ENCODE results near the gene MZT2A.
"Not testable (repeated sequence)": the region's sequence is repeated elsewhere in the genome, so short reads cannot be mapped to it uniquely, and the experiment has no call there.

Gene MZT2A

GRCh38 chr2:131490616-131491468 lies 1.4 kb downstream of the MZT2A start:
- H3K4me1 Mint-ChIP-seq (ENCODE audit: low read depth) = peaks cover 43% of the 10 kb centered on the region
- peak overlapping the region; percentile 92 for H3K27ac Mint-ChIP-seq
- peaks cover 67% of the 10 kb centered on the region for H3K36me3 Mint-ChIP-seq (ENCODE audit: low read depth)
- H3K4me3 Mint-ChIP-seq = peak overlapping the region; percentile 89
- not testable (repeated sequence) for H3K27me3 Mint-ChIP-seq, H3K9me3 Mint-ChIP-seq
- peak; percentile 57 for DNase-seq

- Mint-ChIP-seq H3K27ac (peak overlapping the region; percentile 76), H3K9me3 (no peaks in the 10 kb centered on the region), H3K4me1 (ENCODE audit: low read depth) (peaks cover 28% of the 10 kb centered on the region), H3K27me3 (no peaks in the 10 kb centered on the region), H3K4me3 (peak overlapping the region; percentile 18), H3K36me3 (ENCODE audit: low read depth) (peaks cover 70% of the 10 kb centered on the region)
- DNase-seq = no peak
These were observed 3.6 kb downstream of the MZT2A start for GRCh38 chr2:131488306-131489205.

GRCh38 chr2:131486201-131486902 lies 5.8 kb downstream of the MZT2A start:
- peak; percentile 14 for DNase-seq
- not testable (repeated sequence) for H3K4me3 Mint-ChIP-seq, H3K9me3 Mint-ChIP-seq, H3K27ac Mint-ChIP-seq, H3K27me3 Mint-ChIP-seq
- peaks cover 26% of the 10 kb centered on the region for H3K4me1 Mint-ChIP-seq (ENCODE audit: low read depth)
- peaks cover 78% of the 10 kb centered on the region for H3K36me3 Mint-ChIP-seq (ENCODE audit: low read depth)

- H3K9me3 Mint-ChIP-seq, H3K27me3 Mint-ChIP-seq, H3K27ac Mint-ChIP-seq, H3K4me3 Mint-ChIP-seq: not testable (repeated sequence)
- H3K36me3 Mint-ChIP-seq (ENCODE audit: low read depth) = peaks cover 64% of the 10 kb centered on the region
- peaks cover 16% of the 10 kb centered on the region for H3K4me1 Mint-ChIP-seq (ENCODE audit: low read depth)
- peak; percentile 15 for DNase-seq
These were observed 7.2 kb downstream of the MZT2A start for GRCh38 chr2:131484906-131485460.

- DNase-seq = peak; percentile 22
- H3K27me3 Mint-ChIP-seq, H3K4me3 Mint-ChIP-seq, H3K9me3 Mint-ChIP-seq, H3K27ac Mint-ChIP-seq: not testable (repeated sequence)
- H3K36me3 Mint-ChIP-seq (ENCODE audit: low read depth) = peaks cover 59% of the 10 kb centered on the region
- H3K4me1 Mint-ChIP-seq (ENCODE audit: low read depth) = peaks cover 11% of the 10 kb centered on the region
These were observed 8.0 kb downstream of the MZT2A start for GRCh38 chr2:131483981-131484820.

- H3K9me3 Mint-ChIP-seq; H3K4me3 Mint-ChIP-seq; H3K4me1 Mint-ChIP-seq (ENCODE audit: low read depth); H3K27me3 Mint-ChIP-seq; H3K27ac Mint-ChIP-seq: not testable (repeated sequence)
- peak; percentile 17 for DNase-seq
- peaks cover 45% of the 10 kb centered on the region for H3K36me3 Mint-ChIP-seq (ENCODE audit: low read depth)
These were observed 9.6 kb downstream of the MZT2A start for GRCh38 chr2:131482506-131483155.

GRCh38 chr2:131480351-131480750 lies 11.8 kb downstream of the MZT2A start:
- H3K4me1 Mint-ChIP-seq (ENCODE audit: low read depth); DNase-seq; H3K9me3 Mint-ChIP-seq; H3K27me3 Mint-ChIP-seq; H3K4me3 Mint-ChIP-seq; H3K27ac Mint-ChIP-seq: not testable (repeated sequence)
- H3K36me3 Mint-ChIP-seq (ENCODE audit: low read depth) = peaks cover 32% of the 10 kb centered on the region

GRCh38 chr2:131478850-131479461 lies 13.2 kb downstream of the MZT2A start:
- not testable (repeated sequence) for H3K9me3 Mint-ChIP-seq; DNase-seq; H3K27ac Mint-ChIP-seq; H3K27me3 Mint-ChIP-seq; H3K4me3 Mint-ChIP-seq; H3K4me1 Mint-ChIP-seq (ENCODE audit: low read depth)
- peaks cover 22% of the 10 kb centered on the region for H3K36me3 Mint-ChIP-seq (ENCODE audit: low read depth)

- H3K36me3 Mint-ChIP-seq (ENCODE audit: low read depth) = peaks cover 16% of the 10 kb centered on the region
- not testable (repeated sequence) for DNase-seq; H3K9me3 Mint-ChIP-seq; H3K27me3 Mint-ChIP-seq; H3K27ac Mint-ChIP-seq; H3K4me1 Mint-ChIP-seq (ENCODE audit: low read depth); H3K4me3 Mint-ChIP-seq
These were observed 13.9 kb downstream of the MZT2A start for GRCh38 chr2:131478074-131478849.

GRCh38 chr2:131477227-131477626 lies 15.0 kb downstream of the MZT2A start:
- H3K27ac Mint-ChIP-seq; H3K27me3 Mint-ChIP-seq; H3K36me3 Mint-ChIP-seq (ENCODE audit: low read depth); H3K4me1 Mint-ChIP-seq (ENCODE audit: low read depth); H3K4me3 Mint-ChIP-seq; H3K9me3 Mint-ChIP-seq; DNase-seq: not testable (repeated sequence)

GRCh38 chr2:131476363-131476762 lies 15.8 kb downstream of the MZT2A start:
- H3K4me1 Mint-ChIP-seq (ENCODE audit: low read depth); DNase-seq; H3K9me3 Mint-ChIP-seq; H3K27ac Mint-ChIP-seq; H3K27me3 Mint-ChIP-seq; H3K4me3 Mint-ChIP-seq; H3K36me3 Mint-ChIP-seq (ENCODE audit: low read depth): not testable (repeated sequence)

GRCh38 chr2:131475831-131476230 lies 16.4 kb downstream of the MZT2A start, which contains the start of gene TUBA3D:
Gene TUBA3D, plus strand, starts transcription at chr2:131476119. Its CDS starts 81 bp downstream, at chr2:131476200.
- Mint-ChIP-seq H3K27ac (no peak within 1 kb of the TSS), H3K36me3 (ENCODE audit: low read depth) (peaks cover 7% of the 10 kb centered on the region), H3K4me3 (no peak within 1 kb of the TSS), H3K27me3 (no peaks in the 10 kb centered on the region), H3K4me1 (ENCODE audit: low read depth) (no peaks in the 10 kb centered on the region), H3K9me3 (no peaks in the 10 kb centered on the region)
- no peak for DNase-seq
